ENCODE data around the gene ANKHD1. TPM values are rescaled to one million over a fixed set of nuclear protein-coding genes. Genes with fewer than 3 reads are reported as not detected.

Gene ANKHD1
- total and polyA plus RNA-seq, 2 of the 8 experiments (the other 6 are each of a cell fraction or from before 2014, with no cell fraction given): 69.9 to 108 TPM

DNA sequence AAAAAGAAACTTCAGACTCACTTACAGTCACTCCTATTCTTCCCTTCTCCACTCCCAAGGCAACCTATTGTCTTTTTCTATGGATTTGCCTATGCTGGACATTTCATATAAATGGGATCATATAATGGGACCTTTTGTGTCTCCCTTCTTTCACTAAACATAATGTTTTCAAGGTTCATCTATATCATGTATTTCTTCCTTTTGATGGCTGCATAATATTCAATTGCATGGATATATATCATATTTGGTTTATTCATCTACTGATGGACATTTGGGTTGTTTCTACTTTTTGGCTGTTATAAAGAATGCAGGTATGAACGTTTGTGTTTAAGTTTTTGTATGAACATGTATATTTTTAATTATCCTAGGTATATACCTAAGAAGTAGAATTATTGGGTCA, 30.6 kb downstream of the ANKHD1 start:
- Histone ChIP-seq H3K23ac (ENCODE audit: insufficient read length) (no peak overlapping the region), H3K9ac (replicated peaks in 1 of 4; ENCODE audit: extremely low read depth in 1 of 4, low read depth in 3 of 4, low read length in 3 of 4) (no peak overlapping the region), H2BK20ac (ENCODE audit: low read length) (no peak overlapping the region), H3K79me2 (ENCODE audit: control insufficient read depth in 1 of 2, insufficient read depth in 2 of 2, low read length in 2 of 2) (peaks cover 0 to 70% of the 10 kb centered on the region in 2 experiments; a peak in 2 of 4 replicates), H3K27me3 (replicated peaks in 1 of 4; ENCODE audit: control insufficient read depth in 3 of 4, extremely low read depth in 1 of 4, insufficient read depth in 3 of 4, low read length in 3 of 4) (no peaks in the 10 kb centered on the region), H2BK120ac (replicated peaks; ENCODE audit: low read depth, low read length) (no peak overlapping the region), H3K56ac (replicated peaks; ENCODE audit: insufficient read length, low read depth, low read length) (no peak overlapping the region), H3K9me3 (ENCODE audit: insufficient read depth in 2 of 2, low read depth in 1 of 2, low read length in 1 of 2) (no peaks in the 10 kb centered on the region), H3K79me1 (ENCODE audit: low read depth, low read length) (no peaks in the 10 kb centered on the region), H2BK12ac (ENCODE audit: low read depth, low read length) (no peak overlapping the region), H4K91ac (replicated peaks; ENCODE audit: insufficient read length, low read length) (no peak overlapping the region), H2AK5ac (ENCODE audit: low read depth, low read length) (no peak overlapping the region), H4K20me1 (replicated peaks in 1 of 2; ENCODE audit: control insufficient read depth in 1 of 2, insufficient read depth in 2 of 2, low read length in 2 of 2) (peaks cover 0 to 4% of the 10 kb centered on the region in 2 experiments), H3K4ac (replicated peaks; ENCODE audit: insufficient read length, low read depth, low read length) (no peak overlapping the region), H2BK15ac (ENCODE audit: low read length) (no peak overlapping the region), H3K4me2 (ENCODE audit: insufficient read depth in 1 of 2, low read depth in 2 of 2, low read length in 2 of 2) (no peak overlapping the region), H3K4me1 (replicated peaks in 1 of 4; ENCODE audit: control insufficient read depth in 3 of 4, insufficient read depth in 4 of 4, low read length in 3 of 4) (no peaks in the 10 kb centered on the region), H3K36me3 (ENCODE audit: control insufficient read depth in 2 of 4, insufficient read depth in 4 of 4, low read length in 3 of 4) (peaks cover under 1 to 12% (median 4%) of the 10 kb centered on the region in 4 experiments; a peak in 6 of 8 replicates), H3K18ac (ENCODE audit: extremely low read depth, low read length) (no peak overlapping the region), H3K4me3 (ENCODE audit: extremely low read depth in 1 of 4, insufficient read depth in 2 of 4, low read depth in 3 of 4, low read length in 4 of 4) (no peak overlapping the region), H3K14ac (ENCODE audit: insufficient read length) (no peak overlapping the region), H2BK5ac (ENCODE audit: low read depth, low read length) (no peak overlapping the region), H3K27ac (ENCODE audit: low read depth, low read length) (no peak overlapping the region), H4K8ac (ENCODE audit: extremely low read depth, insufficient read depth, low read length) (no peak overlapping the region), H3K23me2 (ENCODE audit: low read depth, low read length) (no peaks in the 10 kb centered on the region), H2AFZ (ENCODE audit: low read length) (no peak overlapping the region), H4K5ac (ENCODE audit: insufficient read length, low read depth, low read length) (no peak overlapping the region)
- DNase-seq (ENCODE audit: low read depth in 1 of 2, low spot score in 2 of 2): no peak
- no peak for FAIRE-seq
- WGBS, 2 experiments (ENCODE audit: extremely low coverage in 1 of 2, insufficient coverage in 1 of 2, insufficient read length in 1 of 2, insufficient replicate concordance in 2 of 2, low coverage in 1 of 2, low lambda C conversion rate in 2 of 2, missing lambda C conversion rate in 1 of 2): 66% methylated on average over 1 of the region's 1 CpG; no CpG with 5 or more reads in 1 of the 2 experiments
- CTCF ChIA-PET (ENCODE audit: partially characterized antibody): interaction anchor here (0.6 to 0.9 kb wide), 2 partner anchors 11 to 70 kb away, joined by 3 read pairs; no protein-coding TSS in a partner anchor
- POLR2A ChIA-PET (ENCODE audit: partially characterized antibody): no interaction called here
- TF ChIP-seq TAF1 (IDR thresholded peaks at IDR 0.05; ENCODE audit: low read depth, low read length) (no peak), SP1 (IDR thresholded peaks at IDR 0.05; ENCODE audit: low read depth, low read length) (no peak), RXRA (IDR thresholded peaks at IDR 0.05; ENCODE audit: insufficient read depth, low read depth, low read length) (no peak), HDAC6 (IDR thresholded peaks at IDR 0.05; ENCODE audit: low read depth, low read length) (no peak), SIN3A (conservative IDR thresholded peaks at IDR 0.05 in 1 of 2, IDR thresholded peaks at IDR 0.05 in 1 of 2; ENCODE audit: low read depth in 1 of 2, low read length in 2 of 2) (no peak), TCF12 (IDR thresholded peaks at IDR 0.05; ENCODE audit: low read depth, low read length) (no peak), CHD2 (IDR thresholded peaks at IDR 0.05; ENCODE audit: low read length) (no peak), NANOG (IDR thresholded peaks at IDR 0.05; ENCODE audit: insufficient read depth, low read depth, low read length, poor library complexity, severe bottlenecking) (no peak), JUND (IDR thresholded peaks at IDR 0.05; ENCODE audit: low read length) (no peak), RAD21 (IDR thresholded peaks at IDR 0.05 in 1 of 2, conservative IDR thresholded peaks at IDR 0.05 in 1 of 2; ENCODE audit: low read depth in 2 of 2, low read length in 2 of 2) (no peak), PHF8 (conservative IDR thresholded peaks at IDR 0.05; ENCODE audit: low read depth, low read length) (no peak), MAFK (IDR thresholded peaks at IDR 0.05; ENCODE audit: low read depth, low read length) (no peak), POLR2AphosphoS5 (IDR thresholded peaks at IDR 0.05; ENCODE audit: low read depth, low read length) (no peak)
- TF ChIP-seq, protein P1, sequence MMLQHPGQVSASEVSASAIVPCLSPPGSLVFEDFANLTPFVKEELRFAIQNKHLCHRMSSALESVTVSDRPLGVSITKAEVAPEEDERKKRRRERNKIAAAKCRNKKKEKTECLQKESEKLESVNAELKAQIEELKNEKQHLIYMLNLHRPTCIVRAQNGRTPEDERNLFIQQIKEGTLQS (IDR thresholded peaks at IDR 0.05; ENCODE audit: insufficient read depth, low read depth, low read length): no peak

Measured in H1 (cell line).